ENCODE results near the gene MAGEL2.

The MAGEL2 gene

DNA sequence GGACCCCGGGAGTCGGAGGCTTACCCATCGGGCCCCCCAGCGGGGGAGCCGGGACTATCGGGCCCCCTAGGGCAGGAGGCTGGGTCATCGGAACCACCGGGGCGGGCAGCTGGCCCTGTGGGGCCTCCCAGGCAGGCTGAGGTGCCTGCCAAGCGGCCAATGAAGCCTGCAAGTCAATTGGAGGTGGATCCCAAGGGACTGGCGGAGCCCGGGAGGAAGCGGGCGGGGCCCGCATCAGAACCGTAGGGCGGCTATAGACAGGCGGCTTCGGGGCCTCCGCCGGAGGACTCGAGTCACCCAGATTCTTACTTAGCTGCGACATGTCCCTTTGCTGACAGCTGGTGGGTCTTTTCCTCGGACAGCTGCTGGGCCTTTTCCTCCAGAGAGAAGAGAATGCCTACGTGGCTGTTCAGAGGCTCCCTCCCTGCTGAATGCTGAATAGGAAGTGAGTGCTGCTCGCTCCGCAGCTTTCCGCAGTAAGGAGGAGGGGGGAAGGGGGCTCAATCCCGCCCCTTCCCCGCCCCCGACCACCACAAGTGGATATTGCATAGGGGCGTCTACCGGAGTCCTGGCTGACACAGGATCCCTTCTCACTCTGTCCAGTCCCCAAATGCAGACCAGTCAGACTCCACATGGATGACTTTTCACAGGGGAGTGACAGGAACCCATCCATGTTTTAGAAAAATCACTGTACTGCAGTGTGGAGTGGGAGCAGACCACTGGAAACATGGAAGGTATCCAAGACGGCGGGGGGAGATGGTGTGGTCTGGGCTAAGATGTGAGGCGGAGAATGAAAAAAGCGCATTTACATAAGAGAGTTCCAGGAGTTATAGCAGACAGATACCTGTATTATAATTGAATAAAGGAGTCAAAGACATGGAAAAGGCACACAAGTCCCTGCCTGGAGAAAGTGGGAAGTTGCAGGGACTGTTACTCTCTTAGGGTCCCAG is at the start of gene MAGEL2:
Gene MAGEL2, minus strand, starts transcription at position 447 of the 950 bp plus-strand sequence. Its CDS starts 125 bp downstream, at position 322.
- DNase-seq = no peak

DNA sequence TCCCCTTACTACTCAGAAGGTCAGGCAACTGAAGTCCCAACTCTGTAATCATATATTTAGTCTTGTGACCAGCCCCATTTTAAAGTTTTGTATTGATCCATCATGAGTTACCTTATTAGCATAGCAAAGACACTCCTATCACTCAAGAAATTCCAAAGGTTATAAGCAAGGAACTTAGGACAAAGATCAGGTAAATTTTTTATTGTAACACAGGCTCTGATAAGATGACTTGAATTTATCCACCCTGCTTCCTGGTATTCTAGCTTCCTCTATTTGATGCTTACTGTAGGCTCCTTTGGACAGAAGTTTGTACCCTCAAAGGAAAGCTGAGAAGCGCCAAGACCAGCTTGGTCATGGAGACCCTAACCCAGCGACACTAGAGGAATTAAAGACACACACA is 47.6 kb upstream of the MAGEL2 start:
- DNase-seq = no peak

DNA sequence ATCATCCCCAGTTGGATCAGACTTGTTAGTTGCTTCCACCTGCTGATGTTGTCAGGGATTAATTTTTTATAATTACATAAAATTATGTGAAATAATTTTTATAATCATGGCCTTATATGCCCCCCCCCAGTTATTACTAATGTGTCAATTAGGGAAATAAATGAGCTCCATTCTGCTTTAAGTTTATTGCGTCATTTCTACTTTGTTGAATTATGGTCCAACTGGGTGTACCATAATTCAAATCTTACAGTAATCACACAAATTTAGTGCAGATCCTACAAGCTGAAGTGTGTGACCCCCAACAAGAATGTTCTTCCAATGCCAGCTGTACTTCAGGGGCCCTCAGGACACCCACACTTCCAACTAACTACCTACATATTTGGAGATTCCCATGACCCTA is 46.9 kb upstream of the MAGEL2 start:
- no peak for DNase-seq

DNA sequence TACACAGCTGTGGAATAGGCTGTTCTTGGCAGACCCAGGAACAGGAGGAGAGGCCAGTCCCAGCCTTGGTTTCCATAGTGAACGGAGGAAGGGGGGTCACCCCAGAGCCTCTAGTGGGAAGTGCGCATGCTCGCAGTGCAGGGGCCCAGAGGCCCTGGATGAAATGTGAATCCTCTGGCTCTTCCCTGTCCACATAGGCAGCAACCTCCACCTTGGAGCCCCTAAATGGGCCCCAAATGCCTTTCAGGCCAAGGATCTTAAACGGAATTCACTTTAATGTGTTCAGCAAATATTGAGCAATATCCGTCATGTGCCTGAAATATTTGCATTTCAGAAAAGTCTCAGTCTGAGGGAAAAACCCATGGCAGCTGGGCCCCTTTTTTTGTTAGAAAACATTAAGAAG is 42.8 kb upstream of the MAGEL2 start:
- DNase-seq = no peak

DNA sequence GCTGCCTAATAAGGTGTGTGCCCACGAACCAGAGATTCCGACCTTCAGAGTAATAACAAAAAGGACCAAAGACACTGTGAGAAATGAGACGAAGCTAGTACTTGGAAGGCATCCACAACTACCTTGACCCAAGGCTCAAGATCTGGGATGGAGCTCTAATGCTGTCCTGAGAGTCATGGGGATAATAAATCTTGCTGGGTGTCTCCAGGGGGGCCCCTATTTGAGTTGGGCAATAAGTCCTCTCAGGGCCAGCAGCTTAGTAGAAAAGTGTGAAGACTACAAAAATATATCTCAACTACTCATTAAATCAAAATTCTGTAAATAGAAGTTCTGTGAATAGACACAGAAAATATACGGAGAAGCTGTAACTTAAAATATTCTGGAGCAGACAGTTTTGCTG is 42.3 kb upstream of the MAGEL2 start:
- DNase-seq = no peak

DNA sequence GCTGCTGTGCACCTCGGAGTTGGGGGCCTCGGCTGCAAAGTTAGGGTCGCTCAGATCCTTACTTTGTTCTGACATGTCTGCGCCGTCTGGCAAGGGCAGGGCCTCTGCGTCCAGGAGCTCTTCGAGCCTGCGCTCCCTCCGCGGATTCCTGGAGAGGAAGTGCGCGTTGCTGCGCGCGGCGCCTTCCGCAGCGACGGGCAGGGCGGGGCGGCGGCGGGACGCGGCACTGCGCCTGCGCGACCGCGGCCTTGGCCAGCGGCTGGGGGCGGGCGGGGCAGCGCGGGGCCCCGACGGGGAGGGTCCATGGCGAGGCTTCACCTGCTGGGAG is 39.4 kb upstream of the MAGEL2 start, which contains the start of gene NDN:
Gene NDN, minus strand, starts transcription at position 163 of the 328 bp plus-strand sequence. Its CDS starts 88 bp downstream, at position 75.
- DNase-seq = no peak

DNA sequence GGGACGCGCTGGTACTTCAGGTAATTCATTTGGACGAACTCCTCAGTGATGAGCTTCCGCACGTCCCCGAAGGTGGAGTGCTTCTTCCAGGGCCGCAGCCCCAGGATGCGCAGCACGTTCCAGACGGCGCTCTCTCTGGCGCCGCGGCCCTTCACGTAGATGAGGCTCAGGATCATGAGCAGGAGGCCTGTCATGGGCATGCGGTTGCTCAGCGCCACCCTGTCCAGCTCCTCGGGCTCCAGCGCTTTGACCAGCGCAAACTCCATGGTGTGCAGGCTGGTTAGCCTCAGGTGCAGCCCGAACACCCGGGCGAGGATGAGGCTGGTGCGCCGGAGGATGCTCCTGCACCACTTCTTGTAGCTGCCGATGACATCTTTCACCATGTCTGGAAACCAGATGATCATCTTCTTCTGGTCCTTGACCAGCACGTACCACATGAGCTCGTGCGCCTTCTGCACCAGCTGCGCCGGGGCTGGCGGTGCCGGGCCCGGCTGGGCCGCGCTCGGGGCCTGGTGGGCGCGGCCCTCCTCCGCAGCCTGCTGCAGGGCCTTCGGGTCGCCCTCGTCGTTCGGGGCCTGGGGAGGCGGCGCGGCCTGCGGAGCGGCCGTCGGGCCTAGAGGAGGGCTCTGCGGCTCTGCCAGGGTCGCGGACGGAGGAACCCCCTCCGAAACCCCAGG is 38.9 kb upstream of the MAGEL2 start:
- no peak for DNase-seq

DNA sequence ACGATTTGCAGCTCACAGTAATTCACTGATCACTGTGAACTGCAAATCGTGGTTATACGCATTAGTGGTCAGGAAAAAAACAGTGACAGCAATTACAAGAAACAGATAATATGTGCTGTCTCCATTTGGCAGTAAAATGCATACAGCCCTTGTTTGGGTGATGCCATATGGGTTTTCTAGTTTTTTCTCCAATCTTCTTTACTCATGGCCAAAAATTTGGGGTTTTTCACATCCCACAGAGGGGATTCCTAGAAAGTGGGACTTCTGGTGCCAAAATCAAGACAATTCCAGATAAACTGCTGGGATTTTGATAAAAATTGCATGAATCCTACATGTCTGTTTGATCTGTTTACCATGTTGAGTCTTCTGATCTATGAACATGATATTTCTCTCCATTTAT is 23.8 kb upstream of the MAGEL2 start:
- DNase-seq = no peak

DNA sequence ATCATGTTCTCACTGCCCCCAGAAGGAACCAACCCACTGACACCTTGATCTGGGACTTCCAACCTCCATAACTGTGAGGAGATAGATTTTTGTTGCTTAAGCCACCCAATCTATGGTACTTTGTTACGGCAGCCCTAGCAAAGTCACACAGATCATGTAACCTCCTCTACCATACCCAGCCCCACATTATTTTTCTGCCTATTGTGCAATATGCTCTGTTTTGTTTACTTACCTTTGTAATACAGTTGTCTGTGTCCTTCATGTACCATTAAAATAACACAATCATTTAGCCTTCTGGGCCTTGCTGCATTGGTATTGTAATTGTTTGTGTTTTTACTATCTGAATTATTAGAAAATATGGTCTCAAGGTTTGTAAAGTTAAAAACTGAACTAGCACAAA is 23.3 kb upstream of the MAGEL2 start:
- DNase-seq = no peak

DNA sequence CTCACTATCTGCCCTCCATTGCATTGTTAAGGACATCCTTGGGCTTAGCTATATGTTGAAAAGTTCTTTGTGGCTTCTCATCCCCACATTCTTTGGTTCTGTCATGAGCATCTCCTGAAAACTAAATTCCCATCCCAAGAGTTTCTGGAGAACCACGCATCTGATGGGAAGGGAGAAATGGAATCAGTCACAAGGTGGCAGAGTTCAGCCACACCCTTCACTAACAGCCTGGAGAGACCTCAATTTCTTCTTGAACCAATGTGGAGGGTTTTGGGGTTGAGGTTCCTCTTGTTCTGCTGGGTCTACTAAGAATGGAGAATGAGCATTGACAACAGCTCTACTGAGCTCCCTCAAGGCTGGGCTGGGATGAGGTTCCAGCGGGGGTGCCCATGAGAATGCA is 15.6 kb upstream of the MAGEL2 start:
- DNase-seq = no peak

DNA sequence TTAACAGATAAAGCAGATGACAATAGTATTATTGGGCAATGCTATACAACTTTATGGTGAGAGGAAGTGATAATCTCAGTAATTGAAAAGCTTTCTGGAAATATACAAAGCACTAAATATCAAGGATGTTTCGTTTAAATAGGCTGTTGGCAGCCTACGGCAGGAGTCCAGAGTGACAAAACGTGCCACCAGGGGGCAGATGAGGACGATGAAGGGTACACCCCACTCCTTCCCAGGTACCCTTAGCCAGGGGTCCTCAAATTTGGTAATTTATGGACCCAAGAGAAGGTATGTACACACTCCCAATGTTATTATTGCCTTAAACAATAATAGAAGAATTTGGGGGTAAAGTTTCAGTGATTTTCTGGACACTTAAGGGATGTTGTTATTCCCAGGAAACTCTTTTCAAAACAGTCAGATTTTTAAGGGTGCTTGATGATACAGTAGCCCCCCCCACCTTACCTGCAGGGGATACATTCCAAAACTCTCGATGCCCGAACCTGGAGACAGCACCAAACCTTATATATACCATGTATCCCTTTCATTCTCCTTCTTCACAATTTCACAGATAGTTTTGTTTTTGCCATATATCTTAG is 1.4 kb upstream of the MAGEL2 start:
- no peak for DNase-seq

DNA sequence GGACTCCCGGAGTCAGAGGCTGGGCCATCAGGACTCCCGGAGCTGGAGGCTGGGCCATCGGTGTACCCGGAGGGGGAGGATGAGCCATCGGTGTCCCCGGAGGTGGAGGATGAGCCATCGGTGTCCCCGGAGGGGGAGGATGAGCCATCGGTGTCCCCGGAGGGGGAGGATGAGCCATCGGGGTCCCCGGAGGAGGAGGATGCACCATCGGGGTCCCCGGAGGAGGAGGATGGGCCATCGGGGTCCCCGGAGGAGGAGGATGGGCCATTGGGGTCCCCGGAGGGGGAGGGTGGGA is 719 bp downstream of the MAGEL2 start:
- no peak for DNase-seq

DNA sequence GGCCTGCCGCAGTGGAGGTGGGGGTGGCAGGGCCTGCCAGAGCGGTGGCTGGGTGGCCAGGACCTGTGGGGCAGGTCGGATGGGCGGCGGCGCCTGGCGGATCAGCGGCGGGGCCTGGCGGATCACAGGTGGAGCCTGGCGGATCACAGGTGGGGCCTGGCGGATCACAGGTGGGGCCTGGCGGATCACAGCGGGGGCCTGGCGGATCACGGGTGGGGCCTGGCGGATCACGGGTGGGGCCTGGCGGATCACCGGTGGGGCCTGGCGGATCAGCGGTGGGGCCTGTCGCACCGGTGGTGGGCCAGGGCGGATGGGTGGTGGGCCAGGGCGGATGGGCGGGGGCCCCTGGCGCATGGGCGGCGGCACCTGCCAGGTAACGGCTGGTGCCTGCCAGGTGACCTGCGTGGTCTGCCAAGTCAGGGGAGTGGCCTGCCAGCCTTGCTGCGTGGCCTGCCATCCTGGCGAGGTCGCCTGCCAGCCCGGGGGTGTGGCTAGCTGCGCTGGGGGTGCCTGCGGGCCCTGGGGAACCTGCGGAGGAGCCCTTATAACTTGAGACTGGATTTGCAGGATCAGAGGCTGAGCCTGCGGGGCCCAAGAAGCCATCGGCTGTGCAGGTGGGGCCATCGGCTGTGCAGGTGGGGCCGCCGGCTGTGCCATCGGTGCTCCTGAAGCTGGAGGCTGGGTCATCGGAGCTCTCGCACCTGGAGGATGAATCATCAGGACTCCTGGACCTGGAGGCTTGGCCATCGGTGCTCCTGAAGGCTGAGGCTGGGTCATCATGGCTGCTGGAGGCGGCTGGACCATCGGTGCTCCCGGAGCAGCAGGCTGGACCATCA is 1.3 kb downstream of the MAGEL2 start:
- no peak for DNase-seq

DNA sequence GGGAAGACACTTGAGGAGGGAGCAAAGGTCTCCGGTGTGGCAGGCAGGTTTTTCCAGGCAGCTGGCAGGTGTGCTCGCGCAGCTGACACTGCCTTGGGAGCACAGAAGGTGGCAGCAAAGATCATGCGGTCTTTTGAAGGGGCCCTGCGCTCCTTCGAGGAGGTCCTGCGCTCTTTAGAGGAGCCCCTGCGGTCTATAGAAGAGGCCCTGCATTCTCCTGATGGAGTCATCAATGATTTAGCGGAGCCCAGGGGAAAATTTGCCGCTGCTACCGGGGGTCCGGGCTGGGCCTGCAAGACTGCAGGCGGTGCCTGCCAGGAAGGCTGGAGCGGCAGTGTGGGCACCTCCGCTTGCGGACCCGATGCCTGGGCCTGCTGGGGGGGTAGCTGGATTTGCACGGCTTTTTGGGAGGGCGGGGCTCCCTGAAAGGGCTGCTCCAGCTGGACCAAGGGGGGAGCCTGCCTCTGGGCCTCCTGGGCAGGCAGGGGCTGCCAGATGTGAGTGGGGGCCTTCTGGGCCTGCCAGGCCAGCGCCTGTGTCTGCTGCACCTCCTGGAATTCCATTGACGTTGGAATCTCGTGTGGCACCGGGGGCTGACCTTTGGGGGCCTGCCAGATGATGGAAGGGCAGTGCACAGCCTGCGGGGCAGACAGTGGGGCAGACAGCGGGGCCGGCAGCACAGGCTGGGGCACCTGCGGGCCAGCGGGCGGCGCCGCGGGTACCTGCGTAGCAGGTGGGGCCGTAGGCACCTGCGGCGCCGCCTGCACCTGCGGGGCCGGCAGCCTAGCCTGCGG is 2.1 kb downstream of the MAGEL2 start:
- DNase-seq = no peak

DNA sequence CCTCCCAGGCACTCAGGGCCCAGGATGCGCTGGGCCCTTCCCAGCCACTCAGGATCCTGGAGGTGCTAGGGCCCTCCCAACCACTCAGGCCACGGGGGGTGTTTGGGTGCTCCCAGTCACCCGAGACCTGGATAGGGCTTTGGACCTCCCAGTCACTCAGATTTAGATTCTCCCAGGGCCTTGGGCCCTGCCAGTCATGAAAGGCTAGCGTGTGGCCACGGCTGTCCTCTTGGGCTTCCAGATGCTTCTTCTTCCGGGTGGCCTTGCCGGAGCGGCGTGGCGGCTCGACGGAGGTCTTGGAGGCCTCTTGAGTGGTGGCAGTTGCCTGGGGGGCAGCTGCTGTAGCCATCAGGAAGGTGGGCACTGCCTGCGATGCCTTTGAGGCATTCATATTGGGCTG is 2.8 kb downstream of the MAGEL2 start:
- no peak for DNase-seq

DNA sequence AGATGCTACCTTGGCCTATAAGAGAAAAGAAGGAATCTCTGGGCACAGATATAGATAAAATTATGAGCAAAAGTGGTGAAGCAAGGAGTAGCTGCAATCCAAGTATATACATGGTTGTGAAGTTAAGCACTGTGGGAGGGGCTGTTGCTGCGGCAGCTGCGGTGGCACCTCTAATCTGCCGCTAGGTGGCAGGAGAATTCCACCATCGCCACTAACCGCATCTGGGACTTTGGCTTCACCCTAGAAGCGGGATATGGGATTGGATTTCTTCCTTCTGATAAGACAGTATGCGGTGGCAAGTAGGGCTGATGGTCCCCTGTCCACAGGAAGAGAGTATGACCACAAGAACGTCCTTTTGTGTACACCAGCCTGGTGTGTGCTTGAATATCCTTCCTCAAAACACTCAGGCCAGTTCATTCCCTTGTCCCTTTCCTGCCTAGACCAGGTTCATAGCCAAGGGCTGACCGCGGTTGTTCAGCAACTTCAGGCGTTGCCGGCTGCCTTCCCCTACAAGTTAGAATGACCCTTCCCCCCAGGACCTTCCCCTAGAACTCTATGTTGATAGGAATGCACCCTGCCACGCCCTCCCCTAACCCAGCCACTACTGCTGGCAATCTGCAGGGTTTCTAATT is 5.1 kb downstream of the MAGEL2 start:
- no peak for DNase-seq

DNA sequence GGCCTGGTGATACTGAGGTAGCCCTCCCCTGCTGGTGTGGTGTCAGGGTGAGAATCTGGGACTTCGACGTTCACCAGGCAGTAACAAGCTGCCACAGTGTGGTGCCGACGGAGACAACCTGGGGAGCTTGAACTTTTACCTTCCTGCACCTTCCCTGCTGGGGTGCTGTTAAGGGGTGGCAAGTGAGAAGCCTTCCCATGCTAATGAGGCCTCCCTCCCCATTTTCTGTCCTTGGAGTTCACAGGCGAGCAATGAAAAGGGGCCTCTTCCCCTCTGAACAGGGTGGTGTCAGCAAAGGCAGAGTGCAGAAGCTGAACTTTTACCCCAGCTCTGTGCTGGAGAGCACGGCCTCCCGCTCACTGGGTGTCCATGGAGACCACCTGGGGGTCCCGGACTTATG is 13.5 kb downstream of the MAGEL2 start:
- DNase-seq = no peak

DNA sequence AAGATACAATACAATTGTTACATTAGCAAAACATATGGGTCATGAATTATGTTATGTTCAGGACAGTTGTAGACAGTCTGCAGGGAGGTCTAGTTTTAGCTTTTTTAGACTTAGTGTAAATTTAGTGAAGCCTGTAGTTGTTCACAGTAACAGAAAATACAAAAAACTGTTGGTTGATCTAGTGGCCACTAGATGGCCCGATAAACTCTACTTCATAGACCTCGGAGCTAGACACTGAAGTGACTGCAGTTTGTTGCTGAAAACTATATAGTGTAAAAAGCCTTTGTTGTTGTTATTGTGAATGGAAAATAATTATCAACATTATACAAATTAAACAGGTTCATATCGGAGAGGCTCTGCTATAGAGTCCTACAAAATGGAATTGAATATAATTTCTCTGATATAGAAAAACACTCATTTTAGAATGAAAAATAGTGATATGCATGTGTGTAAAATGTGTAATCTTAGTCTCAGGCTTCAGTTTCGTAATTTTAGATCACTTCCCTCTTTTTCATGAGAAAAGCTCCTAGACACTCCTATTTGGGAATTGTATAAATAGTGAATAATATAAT is 18.3 kb downstream of the MAGEL2 start:
- no peak for DNase-seq

DNA sequence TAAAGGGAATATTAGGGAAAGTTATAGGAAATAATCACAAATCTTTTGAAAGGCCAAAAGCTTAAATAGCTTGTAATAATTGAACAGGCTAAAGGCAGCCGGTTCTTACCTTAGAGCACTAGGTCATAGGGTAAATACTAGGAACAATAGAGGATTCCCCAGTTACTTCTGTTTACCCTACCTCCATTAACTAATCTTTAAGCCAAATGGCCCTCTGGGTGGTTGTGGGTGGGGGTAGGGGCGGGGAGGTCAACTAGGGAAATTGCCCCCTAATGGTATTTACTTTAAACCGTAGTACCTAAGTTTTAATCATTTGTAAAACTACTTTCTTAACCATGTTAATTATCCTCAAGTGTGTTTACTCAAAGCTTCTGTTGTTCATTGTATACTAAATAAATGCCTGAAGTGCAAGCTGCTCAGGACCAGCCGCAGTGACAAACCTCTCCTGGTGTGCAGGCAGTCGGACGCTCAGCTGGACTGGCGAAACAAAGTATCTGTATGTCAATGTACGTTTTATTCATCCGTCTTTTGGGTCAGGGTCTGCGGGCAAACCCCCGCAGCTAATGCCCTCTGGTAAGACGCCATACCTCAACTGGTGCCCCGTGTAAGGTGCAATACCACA is 18.9 kb downstream of the MAGEL2 start:
- no peak for DNase-seq

DNA sequence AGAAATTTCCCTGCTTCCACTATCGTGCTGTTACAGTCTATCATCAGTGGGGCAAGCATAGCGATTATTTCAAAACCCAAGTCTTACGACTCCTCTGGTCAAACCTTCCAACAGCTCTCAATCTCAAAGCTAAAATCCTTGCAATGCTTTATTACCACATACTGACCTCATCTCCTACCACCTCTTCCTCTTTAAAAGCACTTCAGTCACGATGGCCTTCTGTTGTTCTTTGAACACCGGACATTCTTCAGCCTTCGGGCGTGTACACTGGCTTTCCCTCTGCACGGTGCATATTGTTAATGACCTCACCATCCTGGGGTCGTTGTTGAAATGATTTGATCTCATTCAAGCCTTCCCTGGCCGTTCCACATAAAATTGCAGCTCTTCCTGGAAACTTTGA is 31.1 kb downstream of the MAGEL2 start:
- no peak for DNase-seq

DNA sequence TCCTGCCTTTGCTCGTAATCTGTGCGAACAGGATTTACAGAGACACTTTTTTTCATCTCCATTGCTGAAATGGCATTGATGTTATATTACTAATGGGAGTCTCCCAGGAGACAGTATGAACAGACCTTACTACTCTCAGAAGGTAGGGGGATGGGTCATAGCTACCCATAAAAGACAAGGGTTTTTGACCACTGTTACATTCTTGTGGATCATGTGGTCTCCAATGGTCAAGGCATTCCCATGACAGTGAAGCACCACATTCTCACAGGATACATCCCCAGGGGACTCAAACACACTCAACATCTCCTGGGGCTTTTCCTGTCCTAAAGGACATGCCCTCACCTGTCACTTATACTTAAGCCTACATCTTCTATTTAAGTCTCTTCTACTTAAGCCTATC is 41.4 kb downstream of the MAGEL2 start:
- no peak for DNase-seq

All from GF-D8 (cell line).